Limb (tissue), 2 donors: Measurements from ENCODE around the gene AP3B1.
"Not testable (repeated sequence)": the region's sequence is repeated elsewhere in the genome, so short reads cannot be mapped to it uniquely, and the experiment has no call there.

Experiments used
- DNase-seq, 2 donors: peaks; one replicate each; pipeline ENCODE4 v3.0.0-alpha.2; 2016; ENCODE audit errors: extremely low spot score in 2 of 2

The AP3B1 gene

DNA sequence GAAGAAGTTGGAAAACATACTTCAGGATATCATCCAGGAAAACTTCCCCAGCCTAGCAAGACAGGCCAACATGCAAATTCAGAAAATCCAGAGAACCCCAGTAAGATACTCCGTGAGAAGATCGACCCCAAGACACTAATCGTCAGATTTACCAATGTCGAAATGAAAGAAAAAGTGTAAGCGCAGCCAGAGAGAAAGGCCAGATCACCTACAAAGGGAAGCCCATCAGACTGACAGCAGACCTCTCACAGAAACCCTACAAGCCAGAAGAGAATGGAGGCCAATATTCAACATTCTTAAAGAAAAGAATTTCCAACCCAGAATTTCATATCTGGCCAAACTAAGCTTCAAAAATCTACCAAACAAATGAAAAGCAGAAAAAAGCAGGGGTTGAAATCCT, 227.8 kb downstream of the AP3B1 start:
- DNase-seq, result not testable (repeated sequence)

- no peak for DNase-seq
Measured at GRCh38 chr5:78065663-78066062, 228.8 kb downstream of the AP3B1 start.

DNA sequence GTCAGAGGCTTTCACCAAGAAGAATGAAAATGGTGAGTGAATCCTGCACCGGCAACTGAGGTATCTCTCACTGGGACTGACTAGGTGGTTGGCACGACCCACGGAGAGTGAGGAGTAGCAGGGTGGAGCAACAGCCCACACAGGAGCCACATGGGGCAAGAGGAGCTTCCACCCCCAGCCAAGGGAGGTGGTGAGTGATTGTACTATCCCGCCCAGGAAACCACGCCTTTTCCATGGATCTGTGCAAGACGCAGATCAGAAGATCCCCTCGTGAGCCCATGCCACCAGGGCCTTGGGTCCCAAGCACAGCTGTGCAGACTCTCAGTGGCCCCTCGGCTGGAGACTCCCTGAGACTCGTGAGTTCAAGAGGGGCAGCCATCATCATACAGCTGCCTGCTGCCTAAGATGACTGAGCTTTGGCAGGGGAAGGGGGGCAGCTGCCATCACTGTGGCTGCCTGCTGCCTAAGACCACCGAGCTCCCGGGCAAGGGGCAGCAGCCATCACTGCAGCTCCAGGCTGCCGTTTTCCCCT, 229.5 kb downstream of the AP3B1 start:
- no peak for DNase-seq

DNA sequence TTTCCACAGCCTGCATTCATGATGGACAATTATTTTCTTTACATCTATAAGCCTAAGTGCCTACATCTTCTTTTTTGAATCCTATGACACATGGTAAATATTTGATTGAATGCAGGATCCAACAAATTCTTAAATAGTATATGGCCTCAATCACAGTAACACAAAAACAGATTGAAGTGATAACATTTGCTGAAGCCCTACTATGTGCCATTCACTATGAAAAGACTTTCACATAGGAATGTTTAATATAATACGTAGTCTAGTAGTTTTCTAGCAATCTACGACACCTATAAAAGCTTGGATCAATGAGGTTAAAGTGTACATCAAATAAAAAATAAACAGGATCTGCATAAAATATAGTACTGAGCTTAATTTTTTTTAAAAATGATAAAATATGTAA, 231.0 kb downstream of the AP3B1 start:
- no peak for DNase-seq

GRCh38 chr5:78062645-78063044, 231.9 kb downstream of the AP3B1 start:
- no peak for DNase-seq

DNA sequence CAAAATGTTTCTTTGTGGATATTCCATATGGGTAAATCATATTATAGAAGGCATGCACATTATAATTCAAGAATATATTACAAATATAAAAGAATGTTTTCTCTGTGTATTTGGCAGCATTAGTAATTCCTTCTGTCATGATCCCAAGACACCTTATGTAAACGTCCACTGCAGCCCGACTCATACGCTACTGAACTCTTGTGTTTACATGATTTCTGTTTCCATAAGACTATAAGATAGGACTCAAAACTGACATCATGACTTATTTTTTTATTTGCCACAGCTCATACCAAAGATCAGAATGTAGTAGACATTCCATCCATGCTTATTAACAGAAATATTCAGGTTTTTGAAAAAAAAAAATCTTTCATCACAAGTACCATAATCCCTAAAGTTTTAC, 234.1 kb downstream of the AP3B1 start:
- no peak for DNase-seq

DNA sequence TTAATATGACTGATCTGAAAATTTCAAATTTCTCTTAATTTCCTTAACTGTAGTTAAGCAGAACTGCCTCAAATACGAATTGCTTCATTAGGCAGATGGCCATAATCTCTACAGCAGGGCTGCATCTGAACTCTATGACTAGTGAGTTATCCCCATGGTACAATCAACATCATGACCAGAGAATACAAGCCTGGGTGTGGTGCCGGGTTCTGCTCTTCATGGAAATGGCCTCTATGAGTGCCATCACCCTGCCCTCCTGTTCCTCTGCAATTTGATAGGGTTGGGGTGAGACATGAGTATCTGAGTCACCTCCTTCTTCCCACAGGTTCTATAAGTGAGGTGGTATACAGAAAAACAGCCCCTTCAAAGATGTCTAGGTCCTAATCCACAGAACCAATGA, 235.9 kb downstream of the AP3B1 start:
- DNase-seq, result no peak

DNA sequence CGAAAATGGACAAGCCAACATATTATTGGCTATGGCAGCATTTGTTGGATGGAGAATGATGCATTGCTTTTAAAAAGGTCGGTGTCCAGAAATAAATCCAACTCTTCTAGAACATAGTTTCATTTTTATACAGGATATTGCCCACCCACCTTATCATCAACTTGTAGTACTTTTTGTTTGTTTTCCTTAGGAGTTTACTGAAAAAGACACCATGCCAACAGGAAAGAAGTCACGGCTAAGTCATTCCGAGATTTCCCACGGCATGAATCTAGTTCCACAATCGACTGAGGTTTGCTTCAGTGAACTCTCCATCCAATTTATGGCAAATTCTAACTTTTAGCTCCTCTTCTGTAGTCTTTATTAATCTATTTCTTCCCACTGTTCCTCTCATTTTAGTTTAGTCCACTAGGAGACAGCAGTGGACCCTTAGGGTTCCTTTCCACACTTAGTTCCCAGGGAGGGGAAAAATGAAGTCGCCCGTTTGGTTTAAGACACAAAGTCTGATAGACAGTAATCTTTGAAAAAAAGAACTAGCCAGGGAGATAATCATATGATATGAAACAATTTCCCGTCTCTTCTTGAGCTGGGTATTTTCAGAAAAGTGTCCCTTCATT, 237.5 kb downstream of the AP3B1 start:
- no peak for DNase-seq

DNA sequence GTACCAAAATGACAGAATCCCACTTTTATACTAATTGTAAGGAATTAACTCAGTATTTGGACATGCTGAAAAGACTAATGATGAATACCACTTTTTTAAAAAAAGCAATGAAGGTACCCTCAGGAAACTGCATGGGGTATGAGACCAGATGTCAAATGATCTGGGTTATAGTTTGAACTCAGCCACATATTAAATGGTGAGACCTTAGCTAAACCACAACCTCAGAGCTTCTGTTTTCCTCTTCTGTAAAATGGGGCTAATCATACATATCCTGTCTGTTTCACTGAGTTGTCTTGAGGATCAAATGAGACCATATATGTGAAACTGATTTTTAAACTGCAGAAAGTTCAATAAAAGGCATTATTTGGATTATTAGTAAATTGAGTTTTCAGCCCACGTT, 238.4 kb downstream of the AP3B1 start:
- no peak for DNase-seq

GRCh38 chr5:78050888-78051287, 243.6 kb downstream of the AP3B1 start:
- DNase-seq, result no peak

DNA sequence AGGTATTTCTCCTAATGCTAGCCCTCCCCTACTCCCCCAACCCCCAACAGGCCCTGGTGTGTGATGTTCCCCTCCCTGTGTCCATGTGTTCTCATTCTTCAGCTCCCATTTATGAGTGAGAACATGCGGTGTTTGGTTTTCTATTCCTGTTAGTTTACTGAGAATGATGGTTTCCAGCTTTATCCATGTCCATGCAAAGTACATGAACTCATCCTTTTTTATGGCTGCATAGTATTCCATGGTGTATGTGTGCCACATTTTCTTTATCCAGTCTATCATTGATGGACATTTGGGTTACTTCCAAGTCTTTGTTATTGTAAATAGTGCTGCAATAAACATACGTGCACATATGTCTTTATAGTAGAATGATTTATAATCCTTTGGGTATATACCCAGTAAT, 247.7 kb downstream of the AP3B1 start:
- not testable (repeated sequence) for DNase-seq

DNA sequence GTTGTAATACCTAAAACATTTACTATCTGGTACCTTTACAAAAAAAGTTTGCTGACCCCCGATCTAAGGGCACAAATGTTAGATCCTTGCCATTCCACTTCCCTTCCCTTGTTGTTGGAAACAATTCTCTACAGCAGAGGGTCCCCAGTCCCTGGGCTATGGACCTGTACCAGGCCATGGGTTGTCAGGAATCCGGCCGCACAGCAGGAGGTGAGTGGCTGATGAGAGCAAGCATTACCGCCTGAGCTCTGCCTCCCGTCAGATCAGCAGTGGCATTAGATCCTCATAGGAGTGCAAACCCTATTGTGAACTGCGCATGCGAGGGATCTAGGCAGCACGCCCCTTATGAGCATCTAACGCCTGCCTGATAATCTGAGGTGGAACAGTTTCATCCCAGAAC, 248.5 kb downstream of the AP3B1 start:
- no peak for DNase-seq

- no peak for DNase-seq
Measured at GRCh38 chr5:78041805-78042204, 252.7 kb downstream of the AP3B1 start.

DNA sequence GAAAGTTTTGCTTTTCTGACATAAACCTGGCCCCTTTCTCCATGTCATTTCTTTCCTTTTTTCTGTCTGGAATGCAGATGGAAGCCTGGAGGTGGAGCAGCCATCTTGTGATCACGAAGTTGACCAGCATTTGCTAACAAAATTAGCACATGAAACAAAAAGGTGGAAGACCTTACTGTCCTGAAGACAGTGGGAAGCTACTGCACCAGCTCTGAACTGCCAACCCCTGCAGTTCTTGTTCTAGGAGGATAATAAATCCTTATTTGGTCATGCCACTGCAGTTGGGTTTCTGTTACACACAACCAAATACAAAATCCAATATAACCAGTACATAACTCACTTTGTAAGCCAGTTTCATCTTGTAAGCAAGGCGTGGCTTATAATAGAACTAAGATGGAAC, 269.0 kb downstream of the AP3B1 start:
- DNase-seq, result no peak

DNA sequence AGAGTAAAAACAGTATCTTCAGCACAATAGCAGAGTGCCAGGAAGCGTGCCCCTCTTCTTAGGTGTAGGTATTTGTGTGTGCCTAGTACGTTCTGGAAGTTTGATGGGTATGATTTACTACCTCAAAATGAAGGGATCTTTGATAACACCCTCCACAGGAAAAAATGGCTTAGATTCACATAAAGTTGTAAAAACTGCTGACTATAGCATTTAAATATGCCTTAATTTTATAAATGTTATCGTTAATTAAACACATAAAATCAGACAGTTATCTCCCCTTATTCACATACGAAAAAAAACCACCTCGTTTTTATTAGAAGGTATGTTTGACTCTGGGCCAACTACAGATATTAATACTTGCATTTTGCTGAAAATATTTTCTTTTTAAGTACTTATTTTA, 274.8 kb downstream of the AP3B1 start:
- no peak for DNase-seq

DNA sequence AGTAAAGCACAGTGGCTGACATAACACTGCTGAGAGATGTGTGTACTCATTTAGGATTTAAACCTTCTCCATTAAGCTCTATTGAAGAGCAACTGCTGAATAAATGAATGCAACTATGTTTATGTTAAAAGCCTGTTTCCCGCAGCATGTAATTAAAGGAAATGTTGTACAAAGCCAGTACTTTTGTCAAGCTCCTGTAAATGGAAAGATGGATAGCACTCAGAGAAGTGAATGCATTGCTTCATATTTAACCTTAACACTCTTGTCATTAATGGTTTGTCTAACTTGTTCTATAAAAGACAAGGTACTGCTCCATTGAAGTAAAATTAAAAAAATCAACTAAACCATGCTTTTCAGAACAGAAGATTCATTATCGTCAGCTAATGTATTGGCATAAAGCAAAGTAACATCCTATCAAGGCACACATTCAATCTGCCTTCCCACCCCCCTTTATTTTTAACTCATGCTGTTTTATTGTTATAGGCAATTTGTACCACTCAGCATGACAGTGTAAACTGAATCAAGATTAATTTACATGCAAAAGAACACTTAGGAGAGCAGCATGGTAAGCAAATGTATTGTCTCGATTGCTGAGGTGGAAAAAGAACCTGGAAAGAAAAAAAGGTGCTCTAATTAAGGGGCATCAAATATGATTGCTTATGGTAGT, 277.5 kb downstream of the AP3B1 start:
- DNase-seq, result no peak

- peak in 1 of 2 donors; percentile 38 for DNase-seq
Measured at GRCh38 chr5:78009937-78010527, 284.5 kb downstream of the AP3B1 start.

GRCh38 chr5:78008356-78008967, 286.0 kb downstream of the AP3B1 start:
- DNase-seq, result no peak

GRCh38 chr5:78007233-78007632, 287.3 kb downstream of the AP3B1 start:
- no peak for DNase-seq

DNA sequence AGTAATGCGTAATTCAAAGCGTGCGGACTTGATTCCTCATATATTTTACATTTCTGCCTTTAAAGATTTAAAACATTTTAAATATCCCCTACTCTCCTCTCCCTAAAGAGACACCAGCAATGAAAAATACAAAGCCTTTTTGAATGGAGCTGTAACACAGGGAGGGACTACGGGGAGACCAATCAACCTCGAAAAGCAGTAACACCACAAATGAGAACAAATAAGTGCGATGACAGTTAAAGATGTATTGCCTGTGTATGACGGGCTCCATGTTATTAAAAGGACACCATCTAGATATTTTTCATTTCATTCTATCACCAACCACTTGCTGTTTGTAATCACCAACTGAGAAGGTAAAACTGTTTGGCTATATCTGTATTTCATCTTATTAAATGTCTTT, 288.0 kb downstream of the AP3B1 start:
- DNase-seq, result no peak

DNA sequence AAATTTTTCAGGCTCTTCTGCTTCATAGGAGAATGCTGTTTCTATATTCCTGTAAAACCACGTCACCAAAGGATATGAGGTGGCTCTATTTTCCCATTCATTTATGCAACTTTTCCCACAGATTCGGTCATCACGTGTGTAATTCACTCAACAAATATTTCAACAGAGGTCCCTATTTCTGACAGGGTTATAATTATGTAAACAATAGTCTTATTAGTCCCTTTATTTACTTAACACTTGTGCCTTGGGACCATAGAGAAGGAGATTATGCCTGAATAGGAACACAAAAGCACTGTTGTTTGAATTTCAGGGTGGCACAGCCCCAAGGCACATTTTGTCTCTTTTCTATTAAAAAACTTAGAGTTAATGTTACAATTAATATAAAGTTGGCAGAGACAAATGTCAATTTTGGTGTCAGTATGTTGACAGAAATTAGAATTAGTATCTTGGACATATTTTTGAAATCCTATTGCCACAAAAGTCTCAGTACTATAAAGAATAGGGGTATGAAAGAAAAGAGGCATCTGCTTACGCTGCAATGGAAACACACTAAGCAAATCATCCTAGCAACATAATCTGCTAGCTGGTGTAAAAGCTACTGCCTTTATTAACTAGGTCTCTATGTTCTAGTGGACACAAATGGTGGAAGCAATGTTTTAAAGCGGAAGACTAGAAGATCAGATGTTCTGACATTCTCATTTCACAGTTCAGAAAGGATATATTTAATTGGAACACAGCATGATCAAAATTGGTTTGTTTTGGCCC, 289.3 kb downstream of the AP3B1 start:
- no peak for DNase-seq

GRCh38 chr5:78004559-78004958, 289.9 kb downstream of the AP3B1 start:
- DNase-seq, result no peak
